IPS-11a (cell line): Measurements from ENCODE around the gene S100A13.
"Not testable (repeated sequence)": the region's sequence is repeated elsewhere in the genome, so short reads cannot be mapped to it uniquely, and the experiment has no call there.

Experiments used
- H3K4me3 ChIP-seq: one replicate; pipeline ENCODE4 v1.5.1; 2013; ENCODE audit warnings: low read depth, low read length, control low read depth

The S100A13 gene

GRCh38 chr1:153608089-153608682 is 19.1 kb downstream of the S100A13 start:
- H3K4me3 ChIP-seq, result no peak overlapping the region

- H3K4me3 ChIP-seq, result no peak overlapping the region
Observed at GRCh38 chr1:153607381-153607780, 19.9 kb downstream of the S100A13 start.

- H3K4me3 ChIP-seq, result no peak overlapping the region
Observed at GRCh38 chr1:153606194-153606593, 21.1 kb downstream of the S100A13 start.

GRCh38 chr1:153602749-153603148 is 24.6 kb downstream of the S100A13 start:
- H3K4me3 ChIP-seq, result no peak overlapping the region

- H3K4me3 ChIP-seq, result no peak overlapping the region
Observed at GRCh38 chr1:153599847-153600246, 27.5 kb downstream of the S100A13 start.

- no peak overlapping the region for H3K4me3 ChIP-seq
Observed at GRCh38 chr1:153598309-153599172, 28.8 kb downstream of the S100A13 start.

- H3K4me3 ChIP-seq, result no peak overlapping the region
Observed at GRCh38 chr1:153597206-153597605, 30.1 kb downstream of the S100A13 start.

GRCh38 chr1:153592748-153593147 is 34.6 kb downstream of the S100A13 start:
- no peak overlapping the region for H3K4me3 ChIP-seq

GRCh38 chr1:153588482-153588881 is 38.8 kb downstream of the S100A13 start:
- no peak overlapping the region for H3K4me3 ChIP-seq

GRCh38 chr1:153588033-153588432 is 39.3 kb downstream of the S100A13 start:
- H3K4me3 ChIP-seq, result not testable (repeated sequence)

- no peak overlapping the region for H3K4me3 ChIP-seq
Observed at GRCh38 chr1:153587314-153587713, 40.0 kb downstream of the S100A13 start.

GRCh38 chr1:153586347-153586746 is 41.0 kb downstream of the S100A13 start:
- no peak overlapping the region for H3K4me3 ChIP-seq

- H3K4me3 ChIP-seq, result no peak overlapping the region
Observed at GRCh38 chr1:153585006-153585405, 42.3 kb downstream of the S100A13 start.

- no peak overlapping the region for H3K4me3 ChIP-seq
Observed at GRCh38 chr1:153583976-153584375, 43.3 kb downstream of the S100A13 start.

- H3K4me3 ChIP-seq, result not testable (repeated sequence)
Observed at GRCh38 chr1:153583514-153583913, 43.8 kb downstream of the S100A13 start.

- H3K4me3 ChIP-seq, result not testable (repeated sequence)
Observed at GRCh38 chr1:153582836-153583235, 44.5 kb downstream of the S100A13 start.

- H3K4me3 ChIP-seq, result no peak overlapping the region
Observed at GRCh38 chr1:153578936-153579335, 48.4 kb downstream of the S100A13 start.

- no peak overlapping the region for H3K4me3 ChIP-seq
Observed at GRCh38 chr1:153578490-153578889, 48.8 kb downstream of the S100A13 start.

GRCh38 chr1:153577624-153578051 is 49.7 kb downstream of the S100A13 start:
- H3K4me3 ChIP-seq, result no peak overlapping the region

GRCh38 chr1:153577138-153577537 is 50.2 kb downstream of the S100A13 start:
- no peak overlapping the region for H3K4me3 ChIP-seq

- H3K4me3 ChIP-seq, result not testable (repeated sequence)
Observed at GRCh38 chr1:153575497-153575896, 51.8 kb downstream of the S100A13 start.

GRCh38 chr1:153575081-153575491 is 52.2 kb downstream of the S100A13 start:
- not testable (repeated sequence) for H3K4me3 ChIP-seq
